GM23338 (cell line): ENCODE results near the gene CLDN15. TPM values are rescaled to one million over a fixed set of nuclear protein-coding genes. Genes with fewer than 3 reads are reported as not detected.

ENCODE experiments used
- ATAC-seq: fragments of 200-7000 bp; cut with Tn5 transposase; 3 replicates; pipeline ENCODE4 v1.9.1; 2020
- DNase-seq: peaks from one replicate; pipeline ENCODE4 v3.0.0-alpha.2; 2015; ENCODE audit warnings: low spot score
- H2AFZ ChIP-seq: fragments of 200-600 bp; sonication (generic); 2 replicates; pipeline ENCODE4 v1.8.0; 2016; ENCODE audit warnings: antibody characterized with exemption, mild to moderate bottlenecking, moderate library complexity
- H3F3A ChIP-seq: fragments of 200-600 bp; sonication (generic); replicated peaks from 2 replicates; pipeline ENCODE4 v1.8.0; 2017; ENCODE audit warnings: antibody characterized with exemption, mixed run types, low read depth
- H3K27ac ChIP-seq: fragments of 200-600 bp; sonication (generic); 2 replicates; pipeline ENCODE4 v1.6.1; 2016; ENCODE audit warnings: low read depth
- H3K27me3 ChIP-seq: fragments of 200-600 bp; sonication (generic); 2 replicates; pipeline ENCODE4 v1.8.0; 2016; ENCODE audit warnings: mild to moderate bottlenecking, mixed run types, moderate library complexity; ENCODE audit not compliant: insufficient read depth
- H3K36me3 ChIP-seq: fragments of 200-600 bp; sonication (generic); 2 replicates; pipeline ENCODE4 v1.8.0; 2016; ENCODE audit warnings: mild to moderate bottlenecking; ENCODE audit not compliant: insufficient read depth
- H3K4me1 ChIP-seq: fragments of 200-600 bp; sonication (generic); 2 replicates; pipeline ENCODE4 v1.8.0; 2016; ENCODE audit warnings: mild to moderate bottlenecking, moderate library complexity; ENCODE audit not compliant: insufficient read depth
- H3K4me2 ChIP-seq: fragments of 200-600 bp; sonication (generic); 2 replicates; pipeline ENCODE4 v1.7.1; 2017; ENCODE audit warnings: mixed run types
- H3K4me3 ChIP-seq: fragments of 200-600 bp; sonication (generic); 2 replicates; pipeline ENCODE4 v1.6.1; 2016; ENCODE audit warnings: mixed run types
- H3K79me2 ChIP-seq: fragments of 200-600 bp; sonication (generic); replicated peaks from 2 replicates; pipeline ENCODE4 v1.8.0; 2017; ENCODE audit warnings: mild to moderate bottlenecking; ENCODE audit not compliant: insufficient read depth
- H3K9me2 ChIP-seq: fragments of 200-600 bp; sonication (generic); 2 replicates; pipeline ENCODE4 v1.8.0; 2017; ENCODE audit not compliant: insufficient read depth
- H4K20me1 ChIP-seq: fragments of 200-600 bp; sonication (generic); replicated peaks from 2 replicates; pipeline ENCODE4 v1.8.0; 2017; ENCODE audit warnings: mild to moderate bottlenecking; ENCODE audit not compliant: insufficient read depth
- H3K27ac Mint-ChIP-seq: 2 replicates; pipeline ENCODE4 v1.8.0; 2020; ENCODE audit warnings: inconsistent platforms, mild to moderate bottlenecking, moderate library complexity, mixed read lengths
- H3K27me3 Mint-ChIP-seq: 3 replicates; pipeline ENCODE4 v1.8.0; 2022; ENCODE audit warnings: low read depth, mild to moderate bottlenecking, moderate library complexity, mixed read lengths, inconsistent platforms; ENCODE audit not compliant: insufficient read depth, poor library complexity
- H3K36me3 Mint-ChIP-seq: 3 replicates; pipeline ENCODE4 v1.8.0; 2021; ENCODE audit warnings: low read depth, mild to moderate bottlenecking, inconsistent platforms, moderate library complexity, mixed read lengths
- H3K4me1 Mint-ChIP-seq: 3 replicates; pipeline ENCODE4 v1.8.0; 2020; ENCODE audit warnings: mild to moderate bottlenecking, inconsistent platforms, mixed read lengths
- H3K4me3 Mint-ChIP-seq: 3 replicates; pipeline ENCODE4 v1.8.0; 2021; ENCODE audit warnings: moderate library complexity, mild to moderate bottlenecking, inconsistent platforms, mixed read lengths
- H3K9me3 Mint-ChIP-seq: 3 replicates; pipeline ENCODE4 v1.8.0; 2020; ENCODE audit warnings: moderate library complexity, mild to moderate bottlenecking, inconsistent platforms, mixed read lengths
- POLR2AphosphoS5 ChIP-seq: IDR thresholded peaks from 2 replicates; pipeline ENCODE4 v1.6.1; 2016; ENCODE audit warnings: antibody characterized with exemption, low read depth
- polyA plus RNA-seq: library from polyadenylated mRNA; unstranded; fragments of >200 nt; fragmentation: Nextera tagmentation; extraction: Ambion mirVana; gene quantifications from 2 replicates; pipeline ENCODE4 v1.2.1, GENCODE V29; 2016
- total RNA-seq: library from RNA; depleted of rRNA; stranded (reverse); fragments of >200 nt; shearing (Covaris generic); gene quantifications from 2 replicates; pipeline ENCODE4 v1.2.3, GENCODE V29; 2014
- TF ChIP-seq, protein P1 (sequence below), 2 experiments: fragments of 200-600 bp in 1 of 2; sonication (generic) in 1 of 2; conservative IDR thresholded peaks; 2 replicates each; pipeline versions ENCODE4 v1.5.1 to v1.6.1; 2016 to 2017; ENCODE audit warnings: antibody characterized with exemption in 2 of 2, low read depth in 2 of 2, mild to moderate bottlenecking in 2 of 2, moderate library complexity in 1 of 2
- TF ChIP-seq, protein P2 (sequence below): IDR thresholded peaks from one replicate; pipeline ENCODE4 v1.6.1; 2018; ENCODE audit warnings: antibody characterized with exemption; ENCODE audit not compliant: unreplicated experiment
- TF ChIP-seq, protein P3 (sequence below): IDR thresholded peaks from 2 replicates; pipeline ENCODE4 v1.6.1; 2016; ENCODE audit warnings: antibody characterized with exemption
- TF ChIP-seq, protein P4 (sequence below): fragments of 250-450 bp; sonication (Bioruptor Pico); IDR thresholded peaks from 2 replicates; pipeline ENCODE4 v1.5.0; 2020; ENCODE audit warnings: mild to moderate bottlenecking, moderate library complexity

Gene CLDN15
- total and polyA plus RNA-seq, 2 experiments from 2014 or later = 3.6 to 4.1 TPM

DNA sequence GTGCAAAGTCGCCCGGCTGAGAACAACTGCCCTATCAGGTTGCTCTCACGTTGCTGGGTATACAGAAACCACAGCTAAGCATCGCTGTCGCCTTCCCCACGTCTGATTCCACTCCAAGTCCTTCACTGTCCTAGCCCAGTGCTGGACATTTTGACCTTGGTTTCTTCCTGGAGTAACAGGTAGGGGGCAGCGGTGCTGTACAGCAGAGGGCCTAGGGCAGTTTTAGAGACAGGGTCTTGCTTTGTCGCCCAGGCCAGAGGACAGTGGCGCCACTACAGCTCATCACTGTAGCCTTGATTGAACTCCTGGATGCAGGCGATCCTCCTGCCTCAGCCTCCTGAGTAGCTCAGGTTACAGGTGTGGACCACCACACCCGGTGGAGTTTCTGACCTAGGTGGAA lies 2.6 kb downstream of the CLDN15 start:
- Histone ChIP-seq H3K27ac (peak overlapping the region; percentile 59; the same call in 1 of the 2 replicates), H3K9me2 (no peaks in the 10 kb centered on the region), H2AFZ (no peak overlapping the region), H4K20me1 (no peaks in the 10 kb centered on the region; the same call in 1 of the 2 replicates), H3K36me3 (no peaks in the 10 kb centered on the region), H3K27me3 (no peaks in the 10 kb centered on the region), H3K4me3 (no peak overlapping the region), H3K4me1 (peaks cover 47% of the 10 kb centered on the region), H3F3A (peaks cover 33% of the 10 kb centered on the region), H3K4me2 (no peak overlapping the region), H3K79me2 (no peaks in the 10 kb centered on the region)
- DNase-seq (peak; percentile 66), ATAC-seq (peak; percentile 4)
- Mint-ChIP-seq H3K27ac (no peak overlapping the region), H3K4me3 (no peak overlapping the region), H3K4me1 (peaks cover 36% of the 10 kb centered on the region), H3K9me3 (no peaks in the 10 kb centered on the region), H3K27me3 (peaks cover 18% of the 10 kb centered on the region), H3K36me3 (peaks cover 7% of the 10 kb centered on the region)
- TF ChIP-seq, protein P1, sequence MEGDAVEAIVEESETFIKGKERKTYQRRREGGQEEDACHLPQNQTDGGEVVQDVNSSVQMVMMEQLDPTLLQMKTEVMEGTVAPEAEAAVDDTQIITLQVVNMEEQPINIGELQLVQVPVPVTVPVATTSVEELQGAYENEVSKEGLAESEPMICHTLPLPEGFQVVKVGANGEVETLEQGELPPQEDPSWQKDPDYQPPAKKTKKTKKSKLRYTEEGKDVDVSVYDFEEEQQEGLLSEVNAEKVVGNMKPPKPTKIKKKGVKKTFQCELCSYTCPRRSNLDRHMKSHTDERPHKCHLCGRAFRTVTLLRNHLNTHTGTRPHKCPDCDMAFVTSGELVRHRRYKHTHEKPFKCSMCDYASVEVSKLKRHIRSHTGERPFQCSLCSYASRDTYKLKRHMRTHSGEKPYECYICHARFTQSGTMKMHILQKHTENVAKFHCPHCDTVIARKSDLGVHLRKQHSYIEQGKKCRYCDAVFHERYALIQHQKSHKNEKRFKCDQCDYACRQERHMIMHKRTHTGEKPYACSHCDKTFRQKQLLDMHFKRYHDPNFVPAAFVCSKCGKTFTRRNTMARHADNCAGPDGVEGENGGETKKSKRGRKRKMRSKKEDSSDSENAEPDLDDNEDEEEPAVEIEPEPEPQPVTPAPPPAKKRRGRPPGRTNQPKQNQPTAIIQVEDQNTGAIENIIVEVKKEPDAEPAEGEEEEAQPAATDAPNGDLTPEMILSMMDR (conservative IDR thresholded peaks at IDR 0.05; ENCODE audit: low read depth in 2 of 2) = peak; percentile 64 to 84
- no peak; the same call in 1 of the 2 replicates for TF ChIP-seq POLR2AphosphoS5
- TF ChIP-seq, protein P2, sequence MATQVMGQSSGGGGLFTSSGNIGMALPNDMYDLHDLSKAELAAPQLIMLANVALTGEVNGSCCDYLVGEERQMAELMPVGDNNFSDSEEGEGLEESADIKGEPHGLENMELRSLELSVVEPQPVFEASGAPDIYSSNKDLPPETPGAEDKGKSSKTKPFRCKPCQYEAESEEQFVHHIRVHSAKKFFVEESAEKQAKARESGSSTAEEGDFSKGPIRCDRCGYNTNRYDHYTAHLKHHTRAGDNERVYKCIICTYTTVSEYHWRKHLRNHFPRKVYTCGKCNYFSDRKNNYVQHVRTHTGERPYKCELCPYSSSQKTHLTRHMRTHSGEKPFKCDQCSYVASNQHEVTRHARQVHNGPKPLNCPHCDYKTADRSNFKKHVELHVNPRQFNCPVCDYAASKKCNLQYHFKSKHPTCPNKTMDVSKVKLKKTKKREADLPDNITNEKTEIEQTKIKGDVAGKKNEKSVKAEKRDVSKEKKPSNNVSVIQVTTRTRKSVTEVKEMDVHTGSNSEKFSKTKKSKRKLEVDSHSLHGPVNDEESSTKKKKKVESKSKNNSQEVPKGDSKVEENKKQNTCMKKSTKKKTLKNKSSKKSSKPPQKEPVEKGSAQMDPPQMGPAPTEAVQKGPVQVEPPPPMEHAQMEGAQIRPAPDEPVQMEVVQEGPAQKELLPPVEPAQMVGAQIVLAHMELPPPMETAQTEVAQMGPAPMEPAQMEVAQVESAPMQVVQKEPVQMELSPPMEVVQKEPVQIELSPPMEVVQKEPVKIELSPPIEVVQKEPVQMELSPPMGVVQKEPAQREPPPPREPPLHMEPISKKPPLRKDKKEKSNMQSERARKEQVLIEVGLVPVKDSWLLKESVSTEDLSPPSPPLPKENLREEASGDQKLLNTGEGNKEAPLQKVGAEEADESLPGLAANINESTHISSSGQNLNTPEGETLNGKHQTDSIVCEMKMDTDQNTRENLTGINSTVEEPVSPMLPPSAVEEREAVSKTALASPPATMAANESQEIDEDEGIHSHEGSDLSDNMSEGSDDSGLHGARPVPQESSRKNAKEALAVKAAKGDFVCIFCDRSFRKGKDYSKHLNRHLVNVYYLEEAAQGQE = no peak
- TF ChIP-seq, protein P3, sequence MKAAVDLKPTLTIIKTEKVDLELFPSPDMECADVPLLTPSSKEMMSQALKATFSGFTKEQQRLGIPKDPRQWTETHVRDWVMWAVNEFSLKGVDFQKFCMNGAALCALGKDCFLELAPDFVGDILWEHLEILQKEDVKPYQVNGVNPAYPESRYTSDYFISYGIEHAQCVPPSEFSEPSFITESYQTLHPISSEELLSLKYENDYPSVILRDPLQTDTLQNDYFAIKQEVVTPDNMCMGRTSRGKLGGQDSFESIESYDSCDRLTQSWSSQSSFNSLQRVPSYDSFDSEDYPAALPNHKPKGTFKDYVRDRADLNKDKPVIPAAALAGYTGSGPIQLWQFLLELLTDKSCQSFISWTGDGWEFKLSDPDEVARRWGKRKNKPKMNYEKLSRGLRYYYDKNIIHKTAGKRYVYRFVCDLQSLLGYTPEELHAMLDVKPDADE = no peak

DNA sequence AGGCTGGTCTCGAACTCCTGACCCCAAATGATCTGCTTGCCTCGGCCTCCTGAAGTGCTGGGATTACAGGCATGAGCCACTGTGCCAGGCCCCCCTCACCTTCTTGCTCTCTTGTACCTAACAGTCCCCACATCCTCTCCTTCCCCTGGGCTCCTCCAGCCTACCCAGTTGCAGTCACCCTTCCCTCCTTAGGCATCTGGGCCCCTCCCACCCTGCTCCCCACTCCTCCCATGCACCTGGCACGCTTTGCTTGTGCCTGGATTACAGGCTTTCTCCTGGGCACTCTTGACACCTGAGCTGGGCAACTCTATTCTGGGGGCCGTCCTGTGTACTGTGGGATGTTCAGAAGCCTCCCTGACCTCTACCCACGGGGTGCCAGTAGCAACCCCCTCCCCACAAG lies 3.0 kb downstream of the CLDN15 start:
- Histone ChIP-seq H3K4me3 (no peak overlapping the region), H3K9me2 (no peaks in the 10 kb centered on the region), H3K27me3 (no peaks in the 10 kb centered on the region), H3K4me1 (peaks cover 47% of the 10 kb centered on the region), H3K4me2 (no peak overlapping the region), H3K36me3 (no peaks in the 10 kb centered on the region), H3K27ac (peak overlapping the region; percentile 59; the same call in 1 of the 2 replicates), H4K20me1 (no peaks in the 10 kb centered on the region; the same call in 1 of the 2 replicates), H3K79me2 (no peaks in the 10 kb centered on the region), H2AFZ (no peak overlapping the region), H3F3A (peaks cover 33% of the 10 kb centered on the region)
- Mint-ChIP-seq H3K4me3 (no peak overlapping the region), H3K27ac (no peak overlapping the region; the same call in 1 of the 2 replicates), H3K36me3 (peaks cover 7% of the 10 kb centered on the region; the same call in 2 of the 3 replicates), H3K9me3 (no peaks in the 10 kb centered on the region), H3K27me3 (peaks cover 18% of the 10 kb centered on the region), H3K4me1 (peaks cover 36% of the 10 kb centered on the region)
- no peak for DNase-seq
- no peak for ATAC-seq
- TF ChIP-seq, protein P1 (conservative IDR thresholded peaks at IDR 0.05; ENCODE audit: low read depth in 2 of 2) = no peak
- TF ChIP-seq, protein P4, sequence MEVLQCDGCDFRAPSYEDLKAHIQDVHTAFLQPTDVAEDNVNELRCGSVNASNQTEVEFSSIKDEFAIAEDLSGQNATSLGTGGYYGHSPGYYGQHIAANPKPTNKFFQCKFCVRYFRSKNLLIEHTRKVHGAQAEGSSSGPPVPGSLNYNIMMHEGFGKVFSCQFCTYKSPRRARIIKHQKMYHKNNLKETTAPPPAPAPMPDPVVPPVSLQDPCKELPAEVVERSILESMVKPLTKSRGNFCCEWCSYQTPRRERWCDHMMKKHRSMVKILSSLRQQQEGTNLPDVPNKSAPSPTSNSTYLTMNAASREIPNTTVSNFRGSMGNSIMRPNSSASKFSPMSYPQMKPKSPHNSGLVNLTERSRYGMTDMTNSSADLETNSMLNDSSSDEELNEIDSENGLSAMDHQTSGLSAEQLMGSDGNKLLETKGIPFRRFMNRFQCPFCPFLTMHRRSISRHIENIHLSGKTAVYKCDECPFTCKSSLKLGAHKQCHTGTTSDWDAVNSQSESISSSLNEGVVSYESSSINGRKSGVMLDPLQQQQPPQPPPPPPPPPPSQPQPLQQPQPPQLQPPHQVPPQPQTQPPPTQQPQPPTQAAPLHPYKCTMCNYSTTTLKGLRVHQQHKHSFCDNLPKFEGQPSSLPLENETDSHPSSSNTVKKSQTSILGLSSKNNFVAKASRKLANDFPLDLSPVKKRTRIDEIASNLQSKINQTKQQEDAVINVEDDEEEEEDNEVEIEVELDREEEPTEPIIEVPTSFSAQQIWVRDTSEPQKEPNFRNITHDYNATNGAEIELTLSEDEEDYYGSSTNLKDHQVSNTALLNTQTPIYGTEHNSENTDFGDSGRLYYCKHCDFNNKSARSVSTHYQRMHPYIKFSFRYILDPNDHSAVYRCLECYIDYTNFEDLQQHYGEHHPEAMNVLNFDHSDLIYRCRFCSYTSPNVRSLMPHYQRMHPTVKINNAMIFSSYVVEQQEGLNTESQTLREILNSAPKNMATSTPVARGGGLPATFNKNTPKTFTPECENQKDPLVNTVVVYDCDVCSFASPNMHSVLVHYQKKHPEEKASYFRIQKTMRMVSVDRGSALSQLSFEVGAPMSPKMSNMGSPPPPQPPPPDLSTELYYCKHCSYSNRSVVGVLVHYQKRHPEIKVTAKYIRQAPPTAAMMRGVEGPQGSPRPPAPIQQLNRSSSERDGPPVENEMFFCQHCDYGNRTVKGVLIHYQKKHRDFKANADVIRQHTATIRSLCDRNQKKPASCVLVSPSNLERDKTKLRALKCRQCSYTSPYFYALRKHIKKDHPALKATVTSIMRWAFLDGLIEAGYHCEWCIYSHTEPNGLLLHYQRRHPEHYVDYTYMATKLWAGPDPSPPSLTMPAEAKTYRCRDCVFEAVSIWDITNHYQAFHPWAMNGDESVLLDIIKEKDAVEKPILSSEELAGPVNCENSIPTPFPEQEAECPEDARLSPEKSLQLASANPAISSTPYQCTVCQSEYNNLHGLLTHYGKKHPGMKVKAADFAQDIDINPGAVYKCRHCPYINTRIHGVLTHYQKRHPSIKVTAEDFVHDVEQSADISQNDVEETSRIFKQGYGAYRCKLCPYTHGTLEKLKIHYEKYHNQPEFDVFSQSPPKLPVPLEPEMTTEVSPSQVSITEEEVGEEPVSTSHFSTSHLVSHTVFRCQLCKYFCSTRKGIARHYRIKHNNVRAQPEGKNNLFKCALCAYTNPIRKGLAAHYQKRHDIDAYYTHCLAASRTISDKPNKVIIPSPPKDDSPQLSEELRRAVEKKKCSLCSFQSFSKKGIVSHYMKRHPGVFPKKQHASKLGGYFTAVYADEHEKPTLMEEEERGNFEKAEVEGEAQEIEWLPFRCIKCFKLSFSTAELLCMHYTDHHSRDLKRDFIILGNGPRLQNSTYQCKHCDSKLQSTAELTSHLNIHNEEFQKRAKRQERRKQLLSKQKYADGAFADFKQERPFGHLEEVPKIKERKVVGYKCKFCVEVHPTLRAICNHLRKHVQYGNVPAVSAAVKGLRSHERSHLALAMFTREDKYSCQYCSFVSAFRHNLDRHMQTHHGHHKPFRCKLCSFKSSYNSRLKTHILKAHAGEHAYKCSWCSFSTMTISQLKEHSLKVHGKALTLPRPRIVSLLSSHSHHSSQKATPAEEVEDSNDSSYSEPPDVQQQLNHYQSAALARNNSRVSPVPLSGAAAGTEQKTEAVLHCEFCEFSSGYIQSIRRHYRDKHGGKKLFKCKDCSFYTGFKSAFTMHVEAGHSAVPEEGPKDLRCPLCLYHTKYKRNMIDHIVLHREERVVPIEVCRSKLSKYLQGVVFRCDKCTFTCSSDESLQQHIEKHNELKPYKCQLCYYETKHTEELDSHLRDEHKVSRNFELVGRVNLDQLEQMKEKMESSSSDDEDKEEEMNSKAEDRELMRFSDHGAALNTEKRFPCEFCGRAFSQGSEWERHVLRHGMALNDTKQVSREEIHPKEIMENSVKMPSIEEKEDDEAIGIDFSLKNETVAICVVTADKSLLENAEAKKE (CRISPR knock-in tag) = no peak
- no peak for TF ChIP-seq POLR2AphosphoS5
